Cardiac septum (tissue), 1 donor: ENCODE measurements around the gene TCFL5. TPM values are rescaled to one million over a fixed set of nuclear protein-coding genes. Genes with fewer than 3 reads are reported as not detected.

Experiments used
- DNase-seq: peaks from one replicate; pipeline ENCODE4 v3.0.0-alpha.2; 2020; ENCODE audit warnings: low spot score
- intact Hi-C: fragments of 100-400 bp; cut with DNase I; formaldehyde crosslinking; loops from one replicate; pipeline ENCODE4 v1.14.0; 2022
- total RNA-seq: library from RNA; stranded (reverse); fragmentation: NEBNext Ultra II Directional; extraction: Animal tissue kit (Norgen Biotek cat#: 25700); gene quantifications from one replicate; pipeline ENCODE4 v1.2.1, GENCODE V29; 2021
- donor health status: DM: no; HTN: no; CAD: no.

Gene TCFL5
- total RNA-seq, 1 donor from 2014 or later = 7.8 TPM

GRCh38 chr20:62805711-62806382, 55.8 kb downstream of the TCFL5 start:
- DNase-seq = peak; percentile 86
- intact Hi-C loops = loop anchor here (5.0 kb wide), 1 partner anchor 139 kb away; no protein-coding TSS in a partner anchor

- DNase-seq = no peak
- intact Hi-C loops = loop anchor here (5.0 kb wide), 1 partner anchor 138 kb away; no protein-coding TSS in a partner anchor
Observed at GRCh38 chr20:62805155-62805710, 56.4 kb downstream of the TCFL5 start.

- DNase-seq = no peak
- intact Hi-C loops = loop anchor here (5.0 kb wide), 1 partner anchor 137 kb away; no protein-coding TSS in a partner anchor
Observed at GRCh38 chr20:62804627-62805154, 56.9 kb downstream of the TCFL5 start, which contains the start of gene OGFR. TSS of gene OGFR (plus strand) at chr20:62804835. CDS start at chr20:62804860, 25 bp downstream.

GRCh38 chr20:62804021-62804626, 57.5 kb downstream of the TCFL5 start:
- no peak for DNase-seq
- intact Hi-C loops = no loop called here

- intact Hi-C loops = no loop called here
Observed at GRCh38 chr20:62802026-62802712, 59.5 kb downstream of the TCFL5 start.

GRCh38 chr20:62801284-62802010, 60.2 kb downstream of the TCFL5 start:
- no peak for DNase-seq
- intact Hi-C loops = no loop called here

More at GRCh38 chr20:62802026-62802712, 59.5 kb downstream of the TCFL5 start:
- DNase-seq = no peak

- intact Hi-C loops = no loop called here
- DNase-seq = no peak
Observed at GRCh38 chr20:62800314-62801259, 61.0 kb downstream of the TCFL5 start.

GRCh38 chr20:62799873-62800272, 61.7 kb downstream of the TCFL5 start:
- intact Hi-C loops = loop anchor here (10.0 kb wide), 1 partner anchor 395 kb away; the partner anchor contains the start of gene CABLES2
- DNase-seq = no peak

- intact Hi-C loops = loop anchor here (10.0 kb wide), 1 partner anchor 395 kb away; the partner anchor contains the start of gene CABLES2
- no peak for DNase-seq
Observed at GRCh38 chr20:62799459-62799858, 62.2 kb downstream of the TCFL5 start.

- no peak for DNase-seq
- intact Hi-C loops = loop anchor here (10.0 kb wide), 1 partner anchor 394 kb away; the partner anchor contains the start of gene CABLES2
Observed at GRCh38 chr20:62799036-62799435, 62.6 kb downstream of the TCFL5 start.

GRCh38 chr20:62797671-62798532, 63.7 kb downstream of the TCFL5 start:
- intact Hi-C loops = loop anchor here (10.0 kb wide), 1 partner anchor 393 kb away; the partner anchor contains the start of gene CABLES2

GRCh38 chr20:62796699-62797491, 64.7 kb downstream of the TCFL5 start:
- no peak for DNase-seq
- intact Hi-C loops = loop anchor here (10.0 kb wide), 1 partner anchor 392 kb away; the partner anchor contains the start of gene CABLES2

More at GRCh38 chr20:62797671-62798532, 63.7 kb downstream of the TCFL5 start:
- no peak for DNase-seq

- intact Hi-C loops = loop anchor here (10.0 kb wide), 1 partner anchor 390 kb away; the partner anchor contains the start of gene CABLES2
- no peak for DNase-seq
Observed at GRCh38 chr20:62795023-62795761, 66.4 kb downstream of the TCFL5 start.

GRCh38 chr20:62794007-62794724, 67.5 kb downstream of the TCFL5 start:
- intact Hi-C loops = loop anchor here (5.0 to 10.0 kb wide), 2 partner anchors 292 to 389 kb away; partner anchors contain the start of gene CABLES2
- DNase-seq = peak; percentile 99

GRCh38 chr20:62793757-62794006, 67.9 kb downstream of the TCFL5 start:
- intact Hi-C loops = loop anchor here (5.0 to 10.0 kb wide), 2 partner anchors 291 to 389 kb away; partner anchors contain the start of gene CABLES2
- no peak for DNase-seq
